Type B pancreatic cell (in vitro differentiated cells): ENCODE data around the gene MYZAP. TPM values are rescaled to one million over a fixed set of nuclear protein-coding genes. Genes with fewer than 3 reads are reported as not detected.

Source experiments
- DNase-seq: peaks from one replicate; pipeline ENCODE4 v3.0.0; 2021; ENCODE audit warnings: mixed read lengths; ENCODE audit not compliant: unreplicated experiment; ENCODE audit errors: extremely low spot score
- H3K27ac Mint-ChIP-seq: 2 replicates; pipeline ENCODE4 v1.8.0; 2021; ENCODE audit warnings: mild to moderate bottlenecking, mixed read lengths
- H3K27me3 Mint-ChIP-seq: 2 replicates; pipeline ENCODE4 v1.8.0; 2021; ENCODE audit warnings: mixed read lengths
- H3K36me3 Mint-ChIP-seq: 2 replicates; pipeline ENCODE4 v1.8.0; 2021; ENCODE audit warnings: mixed read lengths
- H3K4me1 Mint-ChIP-seq: one replicate; pipeline ENCODE4 v1.8.0; 2021; ENCODE audit warnings: mixed read lengths; ENCODE audit not compliant: unreplicated experiment
- H3K4me3 Mint-ChIP-seq: 2 replicates; pipeline ENCODE4 v1.8.0; 2021; ENCODE audit warnings: mild to moderate bottlenecking, mixed read lengths
- H3K9me3 Mint-ChIP-seq: 2 replicates; pipeline ENCODE4 v1.8.0; 2021; ENCODE audit warnings: mixed read lengths
- total RNA-seq: library from RNA; stranded (reverse); gene quantifications from 2 replicates; pipeline ENCODE4 v1.2.1, GENCODE V29; 2021; ENCODE audit warnings: low replicate concordance
- TF ChIP-seq, protein P1 (sequence below): fragments of 200-600 bp; sonication (generic); conservative IDR thresholded peaks from 2 replicates; pipeline ENCODE4 v1.5.0; 2021; ENCODE audit warnings: antibody characterized with exemption, mild to moderate bottlenecking

The MYZAP gene
- total RNA-seq, 1 donor from 2014 or later = 5.7 TPM

DNA sequence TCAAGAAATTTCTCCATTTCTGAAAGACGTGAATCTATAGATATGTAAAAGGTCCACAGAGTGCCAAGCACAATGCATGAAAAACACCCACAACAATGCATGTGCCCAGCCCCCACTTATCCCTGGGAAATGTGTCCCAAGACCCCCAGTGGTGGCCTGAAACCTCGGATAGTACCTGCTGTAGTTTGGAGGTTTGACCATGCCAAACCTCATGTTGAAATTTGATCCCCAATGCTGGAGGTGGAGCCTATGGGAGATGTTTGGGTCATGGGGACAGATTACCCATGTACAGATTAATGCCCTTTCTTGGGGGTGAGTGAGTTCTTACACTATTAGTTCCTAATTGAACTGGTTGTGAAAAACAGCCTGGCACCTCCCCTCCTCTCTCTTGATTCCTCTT, 21.4 kb upstream of the MYZAP start:
- no peaks in the 10 kb centered on the region for H3K9me3 Mint-ChIP-seq
- no peaks in the 10 kb centered on the region for H3K27me3 Mint-ChIP-seq
- TF ChIP-seq, protein P1, sequence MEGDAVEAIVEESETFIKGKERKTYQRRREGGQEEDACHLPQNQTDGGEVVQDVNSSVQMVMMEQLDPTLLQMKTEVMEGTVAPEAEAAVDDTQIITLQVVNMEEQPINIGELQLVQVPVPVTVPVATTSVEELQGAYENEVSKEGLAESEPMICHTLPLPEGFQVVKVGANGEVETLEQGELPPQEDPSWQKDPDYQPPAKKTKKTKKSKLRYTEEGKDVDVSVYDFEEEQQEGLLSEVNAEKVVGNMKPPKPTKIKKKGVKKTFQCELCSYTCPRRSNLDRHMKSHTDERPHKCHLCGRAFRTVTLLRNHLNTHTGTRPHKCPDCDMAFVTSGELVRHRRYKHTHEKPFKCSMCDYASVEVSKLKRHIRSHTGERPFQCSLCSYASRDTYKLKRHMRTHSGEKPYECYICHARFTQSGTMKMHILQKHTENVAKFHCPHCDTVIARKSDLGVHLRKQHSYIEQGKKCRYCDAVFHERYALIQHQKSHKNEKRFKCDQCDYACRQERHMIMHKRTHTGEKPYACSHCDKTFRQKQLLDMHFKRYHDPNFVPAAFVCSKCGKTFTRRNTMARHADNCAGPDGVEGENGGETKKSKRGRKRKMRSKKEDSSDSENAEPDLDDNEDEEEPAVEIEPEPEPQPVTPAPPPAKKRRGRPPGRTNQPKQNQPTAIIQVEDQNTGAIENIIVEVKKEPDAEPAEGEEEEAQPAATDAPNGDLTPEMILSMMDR = no peak

DNA sequence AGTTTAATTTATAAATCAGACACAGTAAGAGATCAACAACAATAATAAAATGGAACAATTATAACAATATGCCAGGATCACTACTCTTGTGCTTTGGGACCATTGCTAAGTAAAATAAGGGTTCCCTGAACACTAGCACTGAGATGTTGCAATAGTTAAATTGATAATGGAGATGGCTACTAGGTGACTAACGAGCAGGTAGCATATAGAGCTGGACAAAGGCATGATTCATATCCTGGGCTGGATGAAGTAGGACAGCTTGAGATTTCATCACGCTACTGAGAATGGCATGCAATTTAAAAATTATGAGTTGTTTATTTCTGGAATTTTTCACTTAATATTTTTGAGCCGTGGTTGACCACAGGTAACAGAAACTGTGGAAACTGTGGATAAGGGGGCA, 20.7 kb upstream of the MYZAP start:
- Mint-ChIP-seq H3K4me1 (peaks cover 5% of the 10 kb centered on the region), H3K4me3 (no peak overlapping the region)
- DNase-seq = no peak

More for the DNA sequence above, 21.4 kb upstream of the MYZAP start:
- Mint-ChIP-seq H3K4me3 (no peak overlapping the region), H3K4me1 (peaks cover 5% of the 10 kb centered on the region), H3K27ac (no peak overlapping the region), H3K36me3 (no peaks in the 10 kb centered on the region)
- DNase-seq = no peak

DNA sequence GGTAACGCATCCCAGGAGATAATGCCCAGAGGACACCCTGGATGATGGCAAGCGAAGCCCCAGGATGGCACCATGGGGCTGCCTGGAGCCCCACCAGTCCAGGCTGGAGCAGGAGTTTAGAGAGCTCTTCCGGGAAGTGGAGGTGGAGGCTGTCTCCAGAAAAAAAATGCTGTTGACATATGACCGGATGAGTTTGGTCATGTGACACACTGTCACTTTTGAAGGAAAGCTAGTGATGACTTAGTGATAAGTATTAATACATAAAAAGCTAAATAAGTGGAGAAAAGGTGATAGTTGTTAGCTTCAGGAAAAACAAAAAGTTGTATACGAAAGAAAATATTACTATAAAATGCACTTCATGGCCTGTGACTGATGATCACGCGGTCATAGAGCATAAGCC, 20.0 kb upstream of the MYZAP start:
- H3K27ac Mint-ChIP-seq = no peak overlapping the region
- TF ChIP-seq, protein P1 = no peak
- no peak overlapping the region for H3K4me3 Mint-ChIP-seq
- no peaks in the 10 kb centered on the region for H3K27me3 Mint-ChIP-seq
- H3K9me3 Mint-ChIP-seq = no peaks in the 10 kb centered on the region
- DNase-seq = no peak
- H3K4me1 Mint-ChIP-seq = peaks cover 5% of the 10 kb centered on the region
- no peaks in the 10 kb centered on the region for H3K36me3 Mint-ChIP-seq

More for the DNA sequence above, 20.7 kb upstream of the MYZAP start:
- TF ChIP-seq, protein P1 = no peak
- no peak overlapping the region for H3K27ac Mint-ChIP-seq
- H3K9me3 Mint-ChIP-seq = no peaks in the 10 kb centered on the region
- H3K36me3 Mint-ChIP-seq = no peaks in the 10 kb centered on the region
- H3K27me3 Mint-ChIP-seq = no peaks in the 10 kb centered on the region

DNA sequence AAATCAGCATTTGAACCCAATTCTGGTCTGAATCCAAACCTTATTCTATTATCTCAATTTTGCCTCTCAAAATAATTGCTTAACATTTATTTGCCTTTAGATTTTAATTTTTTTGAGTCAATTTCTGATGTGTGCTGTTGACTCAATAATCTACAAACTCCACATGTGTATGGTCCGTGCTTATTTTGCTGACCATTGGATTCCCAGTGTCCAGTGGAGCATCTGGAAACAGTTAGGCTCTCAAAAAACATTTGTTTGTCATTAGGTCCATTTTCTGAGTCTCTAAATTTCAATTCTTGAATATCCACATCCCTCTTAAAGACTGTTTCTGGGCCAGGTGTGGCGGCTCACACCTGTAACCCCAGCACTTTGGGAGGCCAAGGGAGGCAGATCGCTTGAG, 19.2 kb upstream of the MYZAP start:
- Mint-ChIP-seq H3K27me3 (peaks cover 3% of the 10 kb centered on the region), H3K9me3 (no peaks in the 10 kb centered on the region), H3K36me3 (no peaks in the 10 kb centered on the region), H3K4me1 (peaks cover 5% of the 10 kb centered on the region), H3K4me3 (no peak overlapping the region), H3K27ac (no peak overlapping the region)
- no peak for DNase-seq
- TF ChIP-seq, protein P1 = no peak

DNA sequence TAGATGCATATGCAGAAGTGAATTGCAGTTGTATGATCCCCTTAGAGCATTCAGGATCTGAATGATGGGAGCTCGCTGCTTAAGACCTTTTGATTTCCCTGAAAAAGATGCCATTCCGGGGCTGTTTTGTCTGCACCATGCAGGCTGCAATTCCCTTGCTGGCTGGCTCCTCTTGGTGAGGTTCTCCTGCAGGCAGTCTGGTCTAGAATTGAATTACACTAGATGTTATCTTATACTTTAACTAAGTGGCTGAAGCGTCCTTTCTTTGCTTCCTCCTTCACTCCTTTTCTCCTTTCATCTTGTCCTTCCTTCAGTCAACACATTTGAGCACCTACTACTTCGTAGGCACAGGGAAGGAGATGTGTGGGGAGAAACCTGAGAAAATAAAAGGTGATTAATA, 18.6 kb upstream of the MYZAP start:
- Mint-ChIP-seq H3K4me1 (peaks cover 5% of the 10 kb centered on the region), H3K27ac (no peak overlapping the region), H3K36me3 (no peaks in the 10 kb centered on the region), H3K4me3 (no peak overlapping the region), H3K27me3 (peaks cover 4% of the 10 kb centered on the region), H3K9me3 (no peaks in the 10 kb centered on the region)
- TF ChIP-seq, protein P1 = no peak
- DNase-seq = no peak

DNA sequence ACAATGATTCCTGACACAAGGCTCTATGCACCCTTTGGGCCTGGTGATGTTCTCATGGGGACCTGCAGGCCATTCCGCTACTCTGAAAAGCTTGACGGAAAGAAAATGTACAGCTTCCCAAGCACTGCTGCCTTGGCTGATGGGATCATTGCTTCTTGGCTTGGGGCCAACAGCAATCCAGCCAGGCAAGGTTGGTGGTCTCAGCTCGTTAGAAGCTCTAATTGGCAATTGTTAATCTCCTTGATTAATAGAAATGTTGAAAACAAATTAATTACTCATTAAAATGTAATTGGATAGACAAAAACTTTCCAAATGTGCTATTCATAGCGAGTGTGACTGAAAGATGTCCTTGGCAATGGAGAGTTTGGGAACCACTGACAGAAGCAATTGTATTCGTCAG, 16.3 kb upstream of the MYZAP start:
- H3K4me3 Mint-ChIP-seq = no peak overlapping the region
- H3K36me3 Mint-ChIP-seq = no peaks in the 10 kb centered on the region
- DNase-seq = no peak
- no peaks in the 10 kb centered on the region for H3K9me3 Mint-ChIP-seq
- TF ChIP-seq, protein P1 = no peak
- peaks cover 5% of the 10 kb centered on the region for H3K4me1 Mint-ChIP-seq
- peaks cover 5% of the 10 kb centered on the region for H3K27me3 Mint-ChIP-seq
- H3K27ac Mint-ChIP-seq = no peak overlapping the region
